ENCODE measurements around the gene SRGAP2C.
"Not testable (repeated sequence)": the region's sequence is repeated elsewhere in the genome, so short reads cannot be mapped to it uniquely, and the experiment has no call there.

SRGAP2C gene

DNA sequence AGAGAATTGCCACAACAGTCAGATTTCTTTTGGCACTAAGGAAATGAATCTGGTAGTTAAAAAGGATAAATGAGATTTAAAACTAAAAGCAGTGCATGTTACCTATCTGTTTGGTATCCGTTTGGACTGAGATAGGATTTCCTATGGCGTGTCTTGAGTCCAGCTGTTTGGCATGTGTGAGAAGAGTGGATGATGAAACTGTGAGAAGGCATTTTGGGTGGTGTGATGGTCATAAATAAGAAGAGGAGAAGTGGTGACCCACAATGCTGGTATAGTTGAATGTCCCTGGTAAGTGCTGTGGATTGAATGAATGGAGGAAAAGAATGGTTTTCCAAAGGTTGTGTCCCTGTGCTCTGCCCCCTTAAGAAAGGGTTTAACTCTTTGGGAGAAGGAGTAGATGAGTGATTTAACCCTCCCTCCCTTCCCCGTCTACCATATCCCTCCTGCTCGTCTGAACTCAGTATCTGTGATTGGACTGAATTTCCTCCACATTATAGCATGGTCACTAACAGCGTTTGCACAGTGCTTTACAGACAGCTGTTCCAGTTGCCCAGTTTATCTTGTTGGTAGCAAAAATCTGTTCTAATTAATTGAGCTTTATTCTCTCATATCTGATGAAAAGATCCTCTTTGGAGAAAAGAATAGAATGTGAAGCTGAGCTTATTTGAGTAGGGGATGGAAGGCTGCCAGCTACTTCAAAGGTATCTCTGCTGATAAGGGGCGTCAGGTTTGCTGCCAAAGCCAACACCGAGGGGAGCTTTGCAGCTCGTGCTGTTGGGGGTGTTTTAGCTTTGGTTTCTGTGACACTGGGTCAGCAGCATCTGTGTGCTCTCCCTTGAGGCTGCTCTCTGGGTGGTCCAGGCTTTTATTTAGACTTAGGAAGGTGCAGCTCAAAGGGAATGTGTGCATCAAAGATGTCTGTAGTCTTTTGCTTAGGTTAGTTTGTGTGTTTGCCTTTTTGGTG, 148.1 kb downstream of the SRGAP2C start:
- DNase-seq (ENCODE audit: low read depth, low spot score), result not testable (repeated sequence)

DNA sequence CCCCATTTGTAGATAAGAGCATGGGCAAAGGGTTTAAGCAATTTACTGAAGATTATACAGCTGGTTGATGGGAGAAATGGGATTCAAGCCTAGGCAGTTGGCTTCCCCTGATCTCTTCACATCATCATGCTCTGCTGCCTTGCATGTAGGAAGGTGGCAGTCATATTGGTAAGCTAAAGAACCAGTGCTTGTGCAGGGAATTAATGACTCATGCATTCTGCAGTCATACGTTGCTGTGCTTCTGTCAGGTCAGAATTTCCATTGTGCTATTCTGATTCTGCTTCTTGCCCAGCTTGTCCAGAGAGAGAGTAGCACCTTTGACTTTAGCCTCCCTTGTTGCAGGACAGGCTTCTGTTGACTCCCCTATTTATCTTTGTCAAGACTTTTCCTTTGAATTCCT, 153.2 kb downstream of the SRGAP2C start:
- not testable (repeated sequence) for DNase-seq (ENCODE audit: low read depth, low spot score)

DNA sequence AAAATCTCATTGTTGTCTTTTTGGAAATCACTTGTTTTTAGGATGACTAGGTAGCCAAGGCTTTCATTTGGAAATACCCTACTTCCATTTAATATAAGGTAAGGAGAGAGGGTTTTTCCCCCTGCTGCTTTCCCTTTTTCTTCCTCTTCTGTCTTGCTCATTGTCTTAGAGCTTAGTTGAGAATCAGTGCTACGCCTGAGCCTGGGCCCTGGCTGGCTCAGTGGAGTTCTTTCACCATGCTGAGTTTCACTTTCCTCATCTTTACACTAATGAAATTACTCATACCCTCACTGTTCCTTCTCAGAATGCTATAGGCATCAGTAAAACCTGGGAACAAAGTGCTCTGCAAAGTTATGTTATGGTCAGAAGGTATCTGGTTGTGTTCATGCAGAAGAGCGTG, 154.8 kb downstream of the SRGAP2C start:
- not testable (repeated sequence) for DNase-seq (ENCODE audit: low read depth, low spot score)

DNA sequence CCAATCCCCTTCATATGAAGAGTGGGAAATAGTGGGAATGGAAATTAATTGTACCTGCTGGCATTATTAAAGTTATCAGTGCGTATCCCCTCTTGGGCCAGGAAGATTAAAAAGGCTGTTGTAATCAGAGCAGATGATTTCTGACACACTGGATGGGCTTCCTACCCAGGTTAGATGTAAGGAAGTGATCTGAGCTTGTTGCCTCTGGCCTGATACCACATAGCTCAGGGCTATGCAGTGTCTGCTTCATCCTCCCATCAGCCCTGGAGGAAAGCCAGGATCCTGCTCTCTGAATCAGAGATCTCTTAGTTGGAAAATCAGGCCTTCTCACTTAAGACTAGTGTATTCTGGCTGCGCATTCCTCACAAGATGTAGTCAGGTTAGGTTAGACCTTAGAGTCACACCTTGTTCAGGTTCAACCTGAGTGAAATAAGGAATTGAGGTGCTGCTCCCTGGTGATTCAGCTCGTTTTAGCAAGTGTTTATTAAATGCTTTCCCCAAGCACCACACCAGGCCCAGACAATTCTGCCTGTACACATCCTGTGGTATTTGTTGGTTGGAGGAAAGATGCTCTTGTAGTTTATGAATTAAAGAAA, 158.6 kb downstream of the SRGAP2C start:
- DNase-seq (ENCODE audit: low read depth, low spot score), result not testable (repeated sequence)

DNA sequence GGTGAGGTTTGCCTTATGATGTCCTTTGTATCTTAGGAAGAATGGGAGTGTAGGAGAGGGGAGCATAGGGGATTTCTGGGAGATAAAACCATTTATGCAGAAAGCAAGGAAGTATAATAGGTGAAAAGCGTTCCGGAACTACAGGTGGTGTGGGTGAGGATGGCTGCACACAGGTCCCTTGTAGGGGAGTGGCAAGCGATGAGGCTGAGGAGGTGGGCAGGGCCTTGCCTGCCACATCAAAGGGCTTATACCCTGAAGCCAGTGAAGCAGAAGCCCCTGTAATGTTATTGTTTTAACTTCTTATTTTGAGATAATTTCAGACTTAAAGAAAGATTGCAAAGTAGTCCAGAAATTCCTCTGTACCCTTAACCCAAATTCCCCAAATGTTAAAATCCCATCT, 159.6 kb downstream of the SRGAP2C start:
- not testable (repeated sequence) for DNase-seq (ENCODE audit: low read depth, low spot score)

DNA sequence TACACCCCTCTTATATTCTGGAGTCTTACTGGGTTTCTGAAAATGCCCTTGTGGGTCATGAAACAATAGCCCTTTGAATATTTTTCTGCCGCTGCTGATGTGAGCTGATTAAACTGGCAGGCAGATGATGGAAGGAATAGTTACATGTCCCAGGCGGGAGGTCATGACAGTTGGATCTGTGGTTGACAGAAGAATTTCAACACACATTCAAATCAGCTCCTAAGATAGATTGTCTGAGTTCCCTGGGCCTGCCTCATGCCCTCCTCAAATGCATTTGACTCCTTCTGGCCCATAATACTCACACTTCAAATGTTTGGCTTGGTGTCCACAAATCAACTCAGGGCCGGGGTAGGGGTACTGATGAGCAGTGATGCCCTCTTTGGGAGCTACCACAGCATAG, 161.9 kb downstream of the SRGAP2C start:
- DNase-seq (ENCODE audit: low read depth, low spot score), result not testable (repeated sequence)

DNA sequence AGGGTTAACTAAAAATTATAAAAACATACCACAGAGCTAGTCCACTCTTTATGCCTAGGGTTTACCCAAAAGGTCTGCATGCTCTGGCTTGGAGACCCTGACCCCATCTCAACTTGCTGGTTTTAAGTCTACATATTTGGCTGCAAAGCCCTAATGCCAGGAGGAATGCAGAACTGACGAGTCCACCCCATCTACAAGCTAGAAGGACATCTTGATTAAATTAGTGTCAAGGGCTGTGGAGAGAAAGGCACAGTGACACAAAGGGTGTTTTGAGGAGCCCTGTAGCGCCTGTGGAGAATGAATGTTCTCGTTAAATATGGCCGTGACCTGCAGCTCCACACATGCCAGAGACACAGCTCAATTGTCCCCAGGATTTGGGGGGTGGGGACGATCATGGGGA, 162.7 kb downstream of the SRGAP2C start:
- not testable (repeated sequence) for DNase-seq (ENCODE audit: low read depth, low spot score)

DNA sequence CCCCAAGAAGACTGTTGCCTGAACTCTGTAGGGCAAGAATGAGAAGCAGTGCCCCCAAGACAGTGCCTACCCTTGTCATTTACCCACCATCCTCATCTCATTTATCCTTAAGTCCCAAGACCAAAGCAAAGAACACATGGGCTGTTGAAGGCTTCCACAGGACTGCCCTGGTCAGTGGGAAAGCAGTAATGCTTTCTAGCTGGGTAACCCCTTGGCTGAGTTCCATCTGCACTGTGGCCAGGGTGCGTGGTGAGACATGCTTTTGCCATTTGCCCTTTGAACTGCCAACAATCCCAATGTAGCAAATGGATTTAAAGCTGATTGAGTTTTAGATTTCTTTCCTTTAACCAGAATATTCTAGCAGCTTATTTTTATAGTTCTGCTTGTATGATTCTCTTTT, 163.3 kb downstream of the SRGAP2C start:
- DNase-seq (ENCODE audit: low read depth, low spot score), result not testable (repeated sequence)

DNA sequence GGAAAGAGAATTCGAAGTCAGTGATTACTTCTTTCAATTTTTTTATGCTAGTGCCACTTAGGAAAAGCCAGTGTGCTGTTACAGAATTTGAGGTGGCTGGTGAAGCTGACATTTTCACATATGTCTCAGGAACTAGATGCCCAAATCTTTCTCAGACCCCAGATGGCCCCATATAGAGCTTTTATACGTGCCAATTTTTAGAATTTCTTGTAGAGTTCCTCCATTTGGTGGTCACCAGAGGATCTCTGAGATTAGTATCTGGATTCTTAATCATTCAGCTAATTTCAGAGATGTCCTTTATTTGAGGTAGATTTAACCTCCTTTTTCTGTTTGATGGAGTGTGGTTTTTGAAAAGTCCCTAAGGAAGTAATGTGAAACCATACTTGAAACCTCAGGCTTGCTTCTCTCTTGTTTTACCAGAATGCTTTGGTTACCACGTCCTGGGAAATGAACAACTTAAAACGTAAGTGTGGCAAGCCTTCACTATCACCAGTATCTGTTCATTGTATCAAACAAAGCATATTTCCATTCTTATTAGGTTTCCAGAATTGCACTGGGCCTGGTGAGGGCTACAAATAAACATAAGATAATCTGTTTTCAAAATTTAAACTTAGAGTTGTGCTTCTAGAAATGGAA, 164.7 kb downstream of the SRGAP2C start:
- not testable (repeated sequence) for DNase-seq (ENCODE audit: low read depth, low spot score)

DNA sequence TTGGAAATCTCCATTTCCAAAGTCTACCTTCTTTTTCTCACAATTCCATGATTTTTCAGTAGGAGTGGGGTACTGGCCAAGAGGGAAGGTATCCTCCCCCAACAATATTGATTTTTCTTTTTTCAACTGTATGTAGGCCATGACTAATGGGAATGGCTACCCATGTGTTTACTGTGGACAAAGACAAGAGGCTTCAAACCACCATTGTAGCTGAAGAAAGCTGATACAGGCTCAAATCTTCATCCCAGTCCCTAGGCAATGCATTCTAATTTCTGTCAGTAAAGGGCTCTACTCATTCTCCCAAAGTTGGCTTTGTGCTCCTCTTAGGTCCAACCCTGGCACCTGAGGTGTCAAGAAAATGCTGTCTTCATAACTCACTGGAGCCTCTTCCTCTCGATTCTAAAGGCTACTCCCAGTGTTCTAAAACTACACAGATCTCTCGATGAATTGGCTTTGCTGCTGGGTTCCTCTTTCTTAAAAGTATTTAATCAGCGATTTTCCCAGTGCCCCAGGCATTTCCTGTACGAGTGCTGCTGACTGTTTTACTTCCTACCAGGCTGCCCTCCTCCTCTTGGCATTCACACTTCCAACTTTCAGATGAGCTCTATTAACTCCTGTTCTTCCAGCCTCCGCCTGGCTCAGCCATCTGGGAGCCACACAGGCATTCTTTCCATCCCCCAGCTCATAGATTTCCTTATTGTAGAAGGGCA, 171.1 kb downstream of the SRGAP2C start:
- DNase-seq (ENCODE audit: low read depth, low spot score), result not testable (repeated sequence)

DNA sequence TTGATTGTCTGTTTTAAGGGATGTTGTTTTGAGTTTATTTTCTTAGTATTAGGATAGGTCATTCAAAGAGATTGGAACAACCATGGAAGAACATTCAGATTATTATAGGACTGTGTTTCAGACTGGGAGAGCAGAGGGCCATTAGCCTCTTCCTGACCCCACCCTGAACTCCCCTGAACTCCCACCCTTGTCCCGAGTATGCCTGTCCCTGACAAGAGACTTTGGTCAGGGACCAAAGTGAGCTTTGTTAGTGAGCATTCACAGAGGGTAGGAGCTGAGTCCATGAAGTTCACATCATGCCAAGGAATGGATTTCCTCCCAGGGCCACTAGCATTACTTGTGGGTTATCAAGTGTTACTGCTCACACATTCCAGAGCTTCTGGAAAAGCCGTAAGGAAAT, 172.0 kb downstream of the SRGAP2C start:
- not testable (repeated sequence) for DNase-seq (ENCODE audit: low read depth, low spot score)

DNA sequence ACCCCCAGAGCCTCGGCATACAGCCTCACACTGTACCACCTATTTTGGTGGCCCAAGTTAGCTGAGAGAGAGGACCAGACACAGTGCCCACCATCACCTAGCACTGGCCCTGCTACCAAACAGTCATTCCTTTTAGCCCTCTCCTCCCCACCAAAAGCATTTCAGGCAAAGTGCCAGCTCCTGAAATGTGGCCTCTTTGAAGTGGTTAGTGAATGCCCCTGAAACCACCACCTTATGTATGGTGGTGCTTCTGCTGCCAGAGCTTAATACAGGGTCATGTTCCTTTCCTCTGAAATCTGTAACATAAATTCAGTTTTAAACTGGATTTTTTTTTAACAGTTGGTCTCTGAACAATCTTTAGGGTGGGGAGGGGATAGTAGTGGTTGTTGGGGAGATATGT, 175.8 kb downstream of the SRGAP2C start:
- not testable (repeated sequence) for DNase-seq (ENCODE audit: low read depth, low spot score)

DNA sequence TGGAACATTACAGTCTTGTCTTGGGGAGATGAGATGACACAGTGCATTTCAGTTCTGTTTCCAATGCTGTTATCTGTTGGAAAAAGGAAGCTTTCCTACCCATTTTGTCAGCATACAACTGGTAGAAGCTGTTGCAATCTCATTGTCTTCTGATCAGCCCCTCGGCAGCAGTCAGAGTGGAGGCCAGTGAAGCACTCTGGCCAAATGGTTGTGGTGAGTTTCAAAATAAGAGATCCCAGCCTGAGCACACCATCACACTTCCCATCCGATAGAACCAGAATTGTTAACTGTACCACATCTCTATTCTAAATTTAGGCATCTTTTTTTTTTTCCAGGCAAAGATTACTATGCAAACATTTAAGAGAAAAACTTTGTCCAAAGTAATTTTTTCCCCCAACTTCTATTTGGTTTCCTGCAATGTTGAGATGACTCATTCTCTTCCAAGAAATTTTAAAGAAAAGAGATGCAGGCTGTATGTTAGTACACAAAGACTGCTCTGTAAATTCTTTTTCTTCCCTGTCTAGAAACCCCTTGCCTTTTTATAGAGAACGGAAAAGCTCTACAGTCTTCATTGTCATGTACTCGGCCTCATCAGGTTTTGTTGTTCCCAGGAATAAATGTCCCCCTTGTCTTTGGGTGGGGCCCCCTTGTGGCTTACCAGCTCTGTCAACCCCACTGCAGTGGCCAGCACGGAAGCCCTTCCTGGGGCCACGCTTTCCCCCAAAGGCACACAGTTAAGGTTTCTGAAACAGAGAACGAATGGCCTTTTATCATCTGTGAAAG, 176.9 kb downstream of the SRGAP2C start:
- DNase-seq (ENCODE audit: low read depth, low spot score), result not testable (repeated sequence)

DNA sequence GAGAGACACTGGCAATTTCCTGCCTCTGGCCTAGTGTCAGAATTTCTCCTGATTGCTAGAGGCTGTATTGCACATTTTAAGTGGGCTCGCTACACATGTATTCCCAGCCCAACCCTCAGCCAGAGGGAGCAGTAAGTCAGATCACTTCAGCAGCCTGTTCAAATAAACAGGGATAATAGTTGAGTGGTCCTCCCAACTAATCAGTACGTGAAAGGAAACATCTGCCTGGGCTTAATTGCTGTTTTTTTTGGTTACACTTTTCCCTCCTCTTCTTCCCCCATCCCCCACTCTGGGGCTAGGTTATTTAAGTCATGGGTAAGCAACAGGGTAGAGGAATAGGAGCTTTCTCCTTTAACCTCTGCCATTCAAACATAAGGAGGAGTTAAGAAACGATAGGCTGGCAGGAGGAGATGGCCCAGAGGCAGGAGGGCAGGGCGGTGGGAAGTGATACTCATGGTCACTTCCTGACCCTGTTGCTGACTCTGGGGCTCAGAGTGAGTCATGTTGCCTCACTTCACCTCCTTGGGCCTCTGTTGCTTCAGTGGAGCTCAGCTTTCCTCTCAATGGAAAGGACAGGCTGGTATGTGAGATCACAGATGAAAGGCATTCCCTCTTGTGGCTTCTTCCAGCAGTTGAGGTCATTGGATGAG, 177.6 kb downstream of the SRGAP2C start:
- not testable (repeated sequence) for DNase-seq (ENCODE audit: low read depth, low spot score)

DNA sequence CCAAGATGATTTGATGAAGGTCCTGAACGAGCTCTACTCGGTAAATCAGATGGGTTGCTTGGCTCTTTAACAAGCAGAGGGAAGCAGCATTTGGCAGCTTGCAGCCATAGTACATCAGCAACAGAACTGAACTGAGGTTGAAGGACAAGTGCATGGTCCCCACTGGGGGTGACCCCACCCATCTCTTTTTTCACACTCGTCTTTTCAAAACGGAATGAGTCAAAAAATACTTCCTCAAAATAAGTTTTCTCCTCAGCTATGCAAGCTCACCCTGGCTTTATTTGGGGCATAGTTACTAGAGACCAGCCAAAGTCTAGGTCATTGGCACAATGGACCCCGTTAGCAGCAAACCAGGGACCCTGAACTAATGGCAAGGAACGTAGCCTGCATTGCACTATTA, 180.5 kb downstream of the SRGAP2C start:
- not testable (repeated sequence) for DNase-seq (ENCODE audit: low read depth, low spot score)

DNA sequence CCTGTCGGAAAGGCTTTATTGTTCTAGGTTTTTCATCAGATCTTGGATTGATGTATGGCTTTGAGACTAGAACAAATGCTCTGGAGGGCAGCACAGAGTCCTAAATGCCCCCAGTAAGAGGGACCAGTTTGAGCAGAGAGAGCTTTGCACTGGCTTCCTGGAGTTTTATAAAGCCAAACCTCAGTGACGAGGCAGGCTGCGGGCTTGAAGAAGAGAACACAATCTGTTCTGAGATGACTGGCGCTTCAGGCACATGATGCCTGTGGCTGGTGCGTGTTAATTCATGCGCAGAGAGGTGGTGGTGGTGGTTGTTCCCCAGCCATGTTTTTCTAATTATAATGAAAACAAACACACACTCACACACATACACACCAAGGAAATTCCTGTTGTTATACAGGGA, 180.9 kb downstream of the SRGAP2C start:
- not testable (repeated sequence) for DNase-seq (ENCODE audit: low read depth, low spot score)

DNA sequence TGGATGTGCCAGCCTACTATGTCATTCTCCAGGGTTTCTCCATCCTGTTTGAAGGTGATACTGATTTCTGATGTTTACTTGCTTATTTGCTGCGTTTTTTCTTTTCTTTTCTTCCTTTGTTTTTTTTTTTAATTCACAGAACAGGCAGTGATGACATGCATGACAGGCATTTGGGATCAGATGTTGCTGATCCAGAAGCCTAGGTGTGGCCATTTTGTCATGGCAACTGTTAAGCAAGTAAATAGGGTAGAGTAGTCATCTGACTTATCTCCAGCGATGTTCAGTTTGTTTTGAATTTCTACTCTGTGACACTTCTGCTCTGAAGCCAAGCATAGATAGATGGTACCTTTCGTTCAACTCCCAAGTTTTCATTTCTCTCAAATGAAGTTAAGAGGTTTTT, 181.4 kb downstream of the SRGAP2C start:
- not testable (repeated sequence) for DNase-seq (ENCODE audit: low read depth, low spot score)

DNA sequence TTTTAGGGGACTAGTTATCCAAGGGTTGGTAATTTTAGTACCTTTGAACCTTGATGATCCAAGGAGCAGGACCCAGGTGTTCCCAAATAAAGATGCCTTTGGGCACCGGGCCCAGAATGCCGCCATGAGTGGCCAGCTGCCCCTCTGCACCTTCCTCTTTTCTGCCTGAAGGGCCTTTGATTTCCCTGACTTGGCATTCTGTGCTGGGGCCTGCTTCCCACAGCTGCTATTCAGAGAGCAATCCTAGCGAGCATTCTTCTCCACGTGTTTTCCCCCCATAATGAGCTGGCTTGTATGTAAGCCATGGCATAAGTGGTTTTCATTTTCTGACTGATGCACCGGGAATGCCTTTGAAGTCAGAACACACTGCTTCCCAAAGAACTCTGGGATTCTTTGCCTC, 184.1 kb downstream of the SRGAP2C start:
- DNase-seq (ENCODE audit: low read depth, low spot score), result not testable (repeated sequence)

DNA sequence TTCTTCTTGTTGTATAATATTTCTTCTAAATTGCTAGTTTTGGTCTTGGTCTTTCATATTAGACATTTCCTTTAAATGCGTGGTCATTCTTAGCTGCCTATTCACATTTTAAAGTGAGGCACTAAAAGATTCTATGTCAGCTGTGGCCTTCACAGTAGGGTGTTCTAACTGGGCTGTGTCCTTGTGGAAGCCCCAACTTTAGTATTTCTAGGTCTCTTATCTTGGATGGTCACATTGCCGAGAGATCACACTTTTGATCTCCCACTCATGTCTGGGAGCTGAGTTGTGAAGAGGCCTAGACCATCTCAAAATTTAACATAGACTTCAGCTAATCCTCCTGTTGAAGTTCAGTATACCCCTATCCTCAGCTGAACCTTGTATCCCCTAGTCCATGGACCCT, 185.2 kb downstream of the SRGAP2C start:
- not testable (repeated sequence) for DNase-seq (ENCODE audit: low read depth, low spot score)

DNA sequence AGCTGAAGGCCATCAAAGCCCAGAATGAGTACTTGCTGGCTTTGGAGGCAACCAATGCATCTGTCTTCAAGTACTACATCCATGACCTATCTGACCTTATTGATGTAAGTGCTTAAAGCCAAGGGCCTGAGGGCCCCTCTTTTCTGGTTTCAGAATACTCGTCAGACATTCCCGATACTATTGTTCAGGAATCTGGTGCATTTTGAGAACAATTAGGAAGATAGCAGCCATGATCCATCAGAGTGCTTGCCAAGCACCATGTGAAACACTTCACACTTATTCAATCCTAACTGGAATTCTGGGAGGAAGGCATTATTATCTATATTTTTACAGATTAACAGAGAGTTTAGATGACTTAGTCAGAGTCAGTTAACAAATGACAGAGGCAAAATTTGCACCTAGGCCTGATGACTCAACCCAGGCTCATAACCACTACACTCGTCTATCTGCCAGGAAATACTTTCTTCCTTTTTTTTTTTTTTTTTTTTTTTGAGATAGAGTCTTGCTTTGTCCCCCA, 190.1 kb downstream of the SRGAP2C start:
- not testable (repeated sequence) for DNase-seq (ENCODE audit: low read depth, low spot score)

Measured in ELF-1 (cell line).